Measurements from ENCODE around the gene KCNMB2. TPM values are rescaled to one million over a fixed set of nuclear protein-coding genes. Genes with fewer than 3 reads are reported as not detected.

KCNMB2 gene
- total RNA-seq (not detected), polyA plus RNA-seq (not detected)

DNA sequence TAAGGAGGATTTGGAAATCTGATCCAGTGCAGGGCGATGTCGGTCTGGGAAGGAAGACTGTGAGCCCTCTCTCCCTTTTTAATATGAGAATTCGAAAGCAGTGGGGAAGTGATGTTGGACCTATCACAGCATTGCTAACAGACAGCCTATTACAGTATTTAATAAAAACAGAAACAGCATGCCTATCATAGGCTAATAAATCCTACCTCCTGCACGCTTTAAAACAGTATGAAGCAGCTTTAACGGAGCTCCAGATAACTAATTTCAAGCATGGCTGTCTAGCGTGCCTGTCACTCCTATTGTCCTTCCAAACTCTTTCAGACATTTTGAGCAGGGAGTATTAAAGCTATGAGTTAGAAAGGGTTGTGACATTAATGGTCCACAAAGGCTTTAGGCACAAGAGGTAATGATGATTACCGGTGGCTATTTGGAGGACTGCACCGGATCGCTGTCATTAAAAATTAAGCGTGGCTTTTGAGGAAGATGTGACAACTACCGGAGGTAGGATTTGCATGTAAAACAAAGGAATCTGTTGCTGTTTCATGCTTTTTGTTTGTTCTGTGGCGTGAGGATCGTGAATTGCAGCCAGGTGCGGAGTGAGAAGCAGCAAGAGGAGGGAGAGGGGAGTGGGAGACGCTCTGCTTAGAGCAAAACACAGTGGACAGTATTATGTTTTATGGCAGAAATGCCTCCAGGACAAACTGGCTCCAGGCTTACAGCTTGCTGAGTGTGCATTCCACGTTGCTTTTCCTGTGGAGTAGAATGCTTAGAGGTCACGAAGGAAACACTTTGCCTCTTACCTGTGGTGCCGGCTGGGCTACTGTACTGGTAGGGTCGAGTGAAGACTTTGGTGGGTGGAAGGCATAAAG is at the start of gene KCNMB2:
Gene KCNMB2, plus strand, starts transcription at position 226 of the 869 bp plus-strand sequence.
- Histone ChIP-seq H3K36me3 (ENCODE audit: control insufficient read depth, insufficient read depth, low read length) (no peaks in the 10 kb centered on the region), H3K9me3 (ENCODE audit: control insufficient read depth in 2 of 2, low read length in 2 of 2) (no peaks in the 10 kb centered on the region), H3K27ac (ENCODE audit: insufficient read depth, low read length, poor library complexity, severe bottlenecking) (no peak within 1 kb of the TSS), H3K4me1 (ENCODE audit: control insufficient read depth, insufficient read depth, low read length, poor library complexity, severe bottlenecking) (no peaks in the 10 kb centered on the region), H3K4me3 (ENCODE audit: low read depth, low read length) (no peak within 1 kb of the TSS), H3K27me3 (ENCODE audit: control insufficient read depth, insufficient read depth, low read length) (peaks cover 4% of the 10 kb centered on the region)
- Mint-ChIP-seq H3K27ac (no peak within 1 kb of the TSS), H3K4me3 (no peak within 1 kb of the TSS), H3K4me1 (peaks cover 0 to 6% (median 6%) of the 10 kb centered on the region in 4 donors), H3K27me3 (peaks cover 16% of the 10 kb centered on the region), H3K36me3 (no peaks in the 10 kb centered on the region), H3K9me3 (peaks cover 0 to 5% (median 1%) of the 10 kb centered on the region in 7 donors)
- no peak for ATAC-seq (ENCODE audit: low read depth in 2 of 2)
- DNase-seq, result no peak

DNA sequence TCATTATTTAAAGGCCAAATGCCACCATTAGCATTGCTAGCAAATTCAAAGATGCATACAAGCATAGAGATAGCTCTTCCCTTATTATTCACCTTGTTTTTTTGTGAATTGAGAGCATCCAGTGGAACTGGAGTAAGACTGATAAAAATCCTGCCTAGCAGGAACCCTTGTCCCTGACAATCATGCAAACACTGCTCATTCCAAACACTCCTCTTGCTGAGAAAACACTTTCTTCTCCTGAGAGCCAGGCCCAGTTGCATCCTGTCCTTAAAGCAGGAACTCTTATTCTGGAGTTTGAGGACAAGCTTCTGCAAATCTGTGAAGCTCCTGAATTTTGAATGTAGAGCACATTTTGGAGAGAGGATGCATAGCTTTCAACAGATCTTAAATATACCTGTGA is 49.3 kb upstream of the KCNMB2 start:
- no peaks in the 10 kb centered on the region for H3K4me1 Mint-ChIP-seq
- H3K27ac ChIP-seq (ENCODE audit: insufficient read depth, low read length, poor library complexity, severe bottlenecking), result no peak overlapping the region
- H3K27me3 ChIP-seq (ENCODE audit: control insufficient read depth, insufficient read depth, low read length), result no peaks in the 10 kb centered on the region
- H3K36me3 Mint-ChIP-seq, result no peaks in the 10 kb centered on the region
- H3K4me3 ChIP-seq (ENCODE audit: low read depth, low read length), result no peak overlapping the region
- no peaks in the 10 kb centered on the region for H3K36me3 ChIP-seq (ENCODE audit: control insufficient read depth, insufficient read depth, low read length)
- peaks cover 0 to 2% (median 0%) of the 10 kb centered on the region in 7 donors for H3K9me3 Mint-ChIP-seq
- H3K4me1 ChIP-seq (ENCODE audit: control insufficient read depth, insufficient read depth, low read length, poor library complexity, severe bottlenecking), result no peaks in the 10 kb centered on the region
- no peaks in the 10 kb centered on the region for H3K9me3 ChIP-seq (ENCODE audit: control insufficient read depth in 2 of 2, low read length in 2 of 2)
- DNase-seq (no peak), ATAC-seq (ENCODE audit: low read depth in 2 of 2) (no peak)
- H3K27ac Mint-ChIP-seq, result no peak overlapping the region
- no peak overlapping the region for H3K4me3 Mint-ChIP-seq
- peaks cover 4% of the 10 kb centered on the region for H3K27me3 Mint-ChIP-seq

DNA sequence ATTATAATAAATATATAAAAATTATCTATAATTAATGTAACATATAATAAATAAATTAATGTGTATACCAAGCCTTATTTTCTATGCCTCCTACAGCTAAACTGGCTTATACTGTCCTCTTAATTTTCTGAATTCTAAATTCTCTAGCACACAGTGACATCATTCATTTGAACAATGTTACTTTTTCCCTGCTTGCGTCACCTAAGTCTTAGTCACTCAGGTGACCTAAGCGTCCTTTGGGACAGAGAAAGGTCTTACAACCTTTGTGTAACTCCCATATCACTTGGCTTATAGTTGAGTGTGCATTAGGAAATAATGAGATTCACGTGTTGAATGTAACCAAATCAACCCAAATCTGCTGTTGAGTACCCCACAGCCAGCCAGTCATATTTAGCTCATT is 48.5 kb upstream of the KCNMB2 start:
- no peak overlapping the region for H3K4me3 Mint-ChIP-seq

GRCh38 chr3:178491751-178492150 is 44.5 kb upstream of the KCNMB2 start:
- no peaks in the 10 kb centered on the region for H3K36me3 ChIP-seq (ENCODE audit: control insufficient read depth, insufficient read depth, low read length)
- no peaks in the 10 kb centered on the region for H3K9me3 ChIP-seq (ENCODE audit: control insufficient read depth in 2 of 2, low read length in 2 of 2)
- no peaks in the 10 kb centered on the region for H3K4me1 Mint-ChIP-seq
- H3K4me3 ChIP-seq (ENCODE audit: low read depth, low read length), result no peak overlapping the region
- H3K27ac ChIP-seq (ENCODE audit: insufficient read depth, low read length, poor library complexity, severe bottlenecking), result no peak overlapping the region
- DNase-seq, result no peak
- no peaks in the 10 kb centered on the region for H3K4me1 ChIP-seq (ENCODE audit: control insufficient read depth, insufficient read depth, low read length, poor library complexity, severe bottlenecking)
- no peak overlapping the region for H3K27ac Mint-ChIP-seq
- H3K9me3 Mint-ChIP-seq, result peaks cover 0 to 2% (median 0%) of the 10 kb centered on the region in 7 donors
- ATAC-seq (ENCODE audit: low read depth in 2 of 2), result no peak
- peaks cover 9% of the 10 kb centered on the region for H3K27me3 Mint-ChIP-seq
- H3K36me3 Mint-ChIP-seq, result no peaks in the 10 kb centered on the region
- H3K4me3 Mint-ChIP-seq, result no peak overlapping the region
- H3K27me3 ChIP-seq (ENCODE audit: control insufficient read depth, insufficient read depth, low read length), result no peaks in the 10 kb centered on the region

More for the DNA sequence above, 48.5 kb upstream of the KCNMB2 start:
- H3K27ac ChIP-seq (ENCODE audit: insufficient read depth, low read length, poor library complexity, severe bottlenecking), result no peak overlapping the region
- ATAC-seq (ENCODE audit: low read depth in 2 of 2) (no peak), DNase-seq (no peak)
- Mint-ChIP-seq H3K4me1 (no peaks in the 10 kb centered on the region), H3K27me3 (peaks cover 4% of the 10 kb centered on the region), H3K9me3 (peaks cover 0 to 2% (median 0%) of the 10 kb centered on the region in 7 donors), H3K27ac (no peak overlapping the region), H3K36me3 (no peaks in the 10 kb centered on the region)
- no peaks in the 10 kb centered on the region for H3K9me3 ChIP-seq (ENCODE audit: control insufficient read depth in 2 of 2, low read length in 2 of 2)
- no peaks in the 10 kb centered on the region for H3K36me3 ChIP-seq (ENCODE audit: control insufficient read depth, insufficient read depth, low read length)
- no peaks in the 10 kb centered on the region for H3K27me3 ChIP-seq (ENCODE audit: control insufficient read depth, insufficient read depth, low read length)
- H3K4me3 ChIP-seq (ENCODE audit: low read depth, low read length), result no peak overlapping the region
- H3K4me1 ChIP-seq (ENCODE audit: control insufficient read depth, insufficient read depth, low read length, poor library complexity, severe bottlenecking), result no peaks in the 10 kb centered on the region

GRCh38 chr3:178492491-178492890 is 43.7 kb upstream of the KCNMB2 start:
- Mint-ChIP-seq H3K4me3 (no peak overlapping the region), H3K9me3 (peaks cover 0 to 4% (median 0%) of the 10 kb centered on the region in 7 donors), H3K36me3 (no peaks in the 10 kb centered on the region), H3K27ac (no peak overlapping the region), H3K27me3 (peaks cover 9% of the 10 kb centered on the region), H3K4me1 (no peaks in the 10 kb centered on the region)
- no peaks in the 10 kb centered on the region for H3K27me3 ChIP-seq (ENCODE audit: control insufficient read depth, insufficient read depth, low read length)
- H3K9me3 ChIP-seq (ENCODE audit: control insufficient read depth in 2 of 2, low read length in 2 of 2), result no peaks in the 10 kb centered on the region
- H3K4me3 ChIP-seq (ENCODE audit: low read depth, low read length), result no peak overlapping the region
- H3K36me3 ChIP-seq (ENCODE audit: control insufficient read depth, insufficient read depth, low read length), result no peaks in the 10 kb centered on the region
- no peak for ATAC-seq (ENCODE audit: low read depth in 2 of 2)
- H3K27ac ChIP-seq (ENCODE audit: insufficient read depth, low read length, poor library complexity, severe bottlenecking), result no peak overlapping the region
- H3K4me1 ChIP-seq (ENCODE audit: control insufficient read depth, insufficient read depth, low read length, poor library complexity, severe bottlenecking), result no peaks in the 10 kb centered on the region
- no peak for DNase-seq

- Mint-ChIP-seq H3K4me3 (no peak overlapping the region), H3K27ac (no peak overlapping the region), H3K27me3 (peaks cover 5% of the 10 kb centered on the region), H3K36me3 (no peaks in the 10 kb centered on the region), H3K4me1 (no peaks in the 10 kb centered on the region), H3K9me3 (peaks cover 0 to 11% (median 1%) of the 10 kb centered on the region in 7 donors)
- DNase-seq (no peak), ATAC-seq (ENCODE audit: low read depth in 2 of 2) (no peak)
- no peak overlapping the region for H3K27ac ChIP-seq (ENCODE audit: insufficient read depth, low read length, poor library complexity, severe bottlenecking)
- H3K4me1 ChIP-seq (ENCODE audit: control insufficient read depth, insufficient read depth, low read length, poor library complexity, severe bottlenecking), result no peaks in the 10 kb centered on the region
- no peak overlapping the region for H3K4me3 ChIP-seq (ENCODE audit: low read depth, low read length)
- no peaks in the 10 kb centered on the region for H3K27me3 ChIP-seq (ENCODE audit: control insufficient read depth, insufficient read depth, low read length)
- H3K36me3 ChIP-seq (ENCODE audit: control insufficient read depth, insufficient read depth, low read length), result no peaks in the 10 kb centered on the region
- H3K9me3 ChIP-seq (ENCODE audit: control insufficient read depth in 2 of 2, low read length in 2 of 2), result no peaks in the 10 kb centered on the region
These were observed 41.9 kb upstream of the KCNMB2 start for GRCh38 chr3:178494386-178494785.

- no peaks in the 10 kb centered on the region for H3K9me3 ChIP-seq (ENCODE audit: control insufficient read depth in 2 of 2, low read length in 2 of 2)
- H3K4me3 ChIP-seq (ENCODE audit: low read depth, low read length), result no peak overlapping the region
- Mint-ChIP-seq H3K27me3 (peaks cover 5% of the 10 kb centered on the region), H3K4me1 (no peaks in the 10 kb centered on the region), H3K36me3 (no peaks in the 10 kb centered on the region), H3K4me3 (no peak overlapping the region), H3K27ac (no peak overlapping the region), H3K9me3 (peaks cover 0 to 13% (median 1%) of the 10 kb centered on the region in 7 donors)
- H3K4me1 ChIP-seq (ENCODE audit: control insufficient read depth, insufficient read depth, low read length, poor library complexity, severe bottlenecking), result no peaks in the 10 kb centered on the region
- DNase-seq, result no peak
- no peak overlapping the region for H3K27ac ChIP-seq (ENCODE audit: insufficient read depth, low read length, poor library complexity, severe bottlenecking)
- H3K27me3 ChIP-seq (ENCODE audit: control insufficient read depth, insufficient read depth, low read length), result no peaks in the 10 kb centered on the region
- H3K36me3 ChIP-seq (ENCODE audit: control insufficient read depth, insufficient read depth, low read length), result no peaks in the 10 kb centered on the region
- ATAC-seq (ENCODE audit: low read depth in 2 of 2), result no peak
These were observed 39.3 kb upstream of the KCNMB2 start for GRCh38 chr3:178496911-178497310.

DNA sequence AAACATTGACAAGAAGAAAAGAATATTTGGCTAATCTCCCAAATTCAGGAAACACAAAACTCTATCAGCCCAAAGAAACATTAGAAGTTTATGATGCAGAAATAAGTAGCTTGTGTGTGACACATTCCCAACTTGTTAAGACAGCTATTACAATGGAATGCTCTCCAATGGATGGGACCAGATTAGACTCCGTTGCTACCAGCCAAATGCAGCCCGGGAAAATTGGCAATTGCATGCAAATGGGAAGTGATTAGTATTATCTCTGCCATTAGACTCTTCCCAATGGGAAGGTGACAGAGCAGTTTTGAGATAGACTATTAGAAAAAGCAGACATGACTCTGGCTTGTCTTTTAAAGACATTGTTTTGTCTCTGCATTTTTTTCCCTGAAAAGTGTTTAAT is 37.4 kb upstream of the KCNMB2 start:
- ATAC-seq (ENCODE audit: low read depth in 2 of 2), result no peak

More for the DNA sequence above, 37.4 kb upstream of the KCNMB2 start:
- no peak for DNase-seq
- no peak overlapping the region for H3K4me3 Mint-ChIP-seq
- peaks cover 0 to 13% (median 1%) of the 10 kb centered on the region in 7 donors for H3K9me3 Mint-ChIP-seq
- Histone ChIP-seq H3K4me3 (ENCODE audit: low read depth, low read length) (no peak overlapping the region), H3K27me3 (ENCODE audit: control insufficient read depth, insufficient read depth, low read length) (no peaks in the 10 kb centered on the region), H3K9me3 (ENCODE audit: control insufficient read depth in 2 of 2, low read length in 2 of 2) (no peaks in the 10 kb centered on the region), H3K36me3 (ENCODE audit: control insufficient read depth, insufficient read depth, low read length) (no peaks in the 10 kb centered on the region), H3K4me1 (ENCODE audit: control insufficient read depth, insufficient read depth, low read length, poor library complexity, severe bottlenecking) (no peaks in the 10 kb centered on the region), H3K27ac (ENCODE audit: insufficient read depth, low read length, poor library complexity, severe bottlenecking) (no peak overlapping the region)
- H3K4me1 Mint-ChIP-seq, result no peaks in the 10 kb centered on the region
- H3K27ac Mint-ChIP-seq, result no peak overlapping the region
- H3K36me3 Mint-ChIP-seq, result no peaks in the 10 kb centered on the region
- H3K27me3 Mint-ChIP-seq, result peaks cover 1% of the 10 kb centered on the region

Data from CD4-positive, CD25-positive, alpha-beta regulatory T cell (primary cell).